ENCODE measurements around the gene ARAP1. TPM values are rescaled to one million over a fixed set of nuclear protein-coding genes. Genes with fewer than 3 reads are reported as not detected.
A peak's percentile ranks its signal among the peaks of the same experiment; 100 is the strongest.

ARAP1 gene
- total RNA-seq, 2 experiments from 2014 or later: 129 to 134 TPM

GRCh38 chr11:72753341-72754148 is 1.3 kb upstream of the ARAP1 start:
- no peak for ATAC-seq (ENCODE audit: low read depth)
- H3K9me3 Mint-ChIP-seq: no peaks in the 10 kb centered on the region
- no peak overlapping the region for H3K4me3 Mint-ChIP-seq
- peaks cover 2% of the 10 kb centered on the region for H3K36me3 Mint-ChIP-seq
- no peaks in the 10 kb centered on the region for H3K27me3 Mint-ChIP-seq
- peaks cover 25% of the 10 kb centered on the region for H3K4me1 Mint-ChIP-seq
- POLR2A ChIA-PET: interaction anchor here (1.0 to 1.1 kb wide), 2 partner anchors 28 to 31 kb away, joined by 3 to 5 read pairs; no protein-coding TSS in a partner anchor
- peak overlapping the region; percentile 12 for H3K27ac Mint-ChIP-seq
- no peak for DNase-seq

GRCh38 chr11:72751116-72752087 is 806 bp downstream of the ARAP1 start:
- Mint-ChIP-seq H3K36me3 (peaks cover 2% of the 10 kb centered on the region), H3K9me3 (no peaks in the 10 kb centered on the region), H3K4me3 (peak overlapping the region; percentile 99), H3K27me3 (no peaks in the 10 kb centered on the region), H3K27ac (peak overlapping the region; percentile 77), H3K4me1 (peaks cover 29% of the 10 kb centered on the region)
- no peak for ATAC-seq (ENCODE audit: low read depth)
- POLR2A ChIA-PET: interaction anchor here (0.8 to 1.2 kb wide), 5 partner anchors 12 to 64 kb away, joined by 3 to 4 read pairs (median 3); partner anchors contain the start of gene STARD10
- DNase-seq: no peak

- Mint-ChIP-seq H3K27ac (peak overlapping the region; percentile 65), H3K4me1 (peaks cover 29% of the 10 kb centered on the region), H3K4me3 (peak overlapping the region; percentile 99), H3K9me3 (no peaks in the 10 kb centered on the region), H3K27me3 (no peaks in the 10 kb centered on the region), H3K36me3 (peaks cover 2% of the 10 kb centered on the region)
- POLR2A ChIA-PET: interaction anchor here (0.8 to 1.2 kb wide), 5 partner anchors 11 to 65 kb away, joined by 3 to 4 read pairs (median 3); partner anchors contain the start of gene STARD10
- DNase-seq (no peak), ATAC-seq (ENCODE audit: low read depth) (no peak)
Observed at GRCh38 chr11:72750556-72751115, 1.6 kb downstream of the ARAP1 start.

- ATAC-seq (ENCODE audit: low read depth) (no peak), DNase-seq (no peak)
- H3K27ac Mint-ChIP-seq: no peak overlapping the region
- POLR2A ChIA-PET: interaction anchor here (1.2 kb wide), 1 partner anchor 10 kb away, joined by 3 read pairs; no protein-coding TSS in a partner anchor
- H3K9me3 Mint-ChIP-seq: no peaks in the 10 kb centered on the region
- H3K4me3 Mint-ChIP-seq: no peak overlapping the region
- H3K27me3 Mint-ChIP-seq: no peaks in the 10 kb centered on the region
- H3K36me3 Mint-ChIP-seq: peaks cover 2% of the 10 kb centered on the region
- H3K4me1 Mint-ChIP-seq: peaks cover 29% of the 10 kb centered on the region
Observed at GRCh38 chr11:72750086-72750485, 2.1 kb downstream of the ARAP1 start.

GRCh38 chr11:72747289-72747855 is 4.8 kb downstream of the ARAP1 start:
- POLR2A ChIA-PET: interaction anchor here (1.5 kb wide), 1 partner anchor 8 kb away, joined by 3 read pairs; no protein-coding TSS in a partner anchor
- H3K4me3 Mint-ChIP-seq: no peak overlapping the region
- peaks cover 2% of the 10 kb centered on the region for H3K36me3 Mint-ChIP-seq
- no peaks in the 10 kb centered on the region for H3K9me3 Mint-ChIP-seq
- DNase-seq: no peak
- H3K27ac Mint-ChIP-seq: peak overlapping the region; percentile 33
- ATAC-seq (ENCODE audit: low read depth): no peak
- H3K4me1 Mint-ChIP-seq: peaks cover 30% of the 10 kb centered on the region
- H3K27me3 Mint-ChIP-seq: no peaks in the 10 kb centered on the region

- peaks cover 34% of the 10 kb centered on the region for H3K4me1 Mint-ChIP-seq
- POLR2A ChIA-PET: interaction anchor here (0.6 to 1.5 kb wide), 4 partner anchors 9 to 67 kb away, joined by 3 to 4 read pairs (median 3); no protein-coding TSS in a partner anchor
- no peaks in the 10 kb centered on the region for H3K27me3 Mint-ChIP-seq
- ATAC-seq (ENCODE audit: low read depth): no peak
- no peak overlapping the region for H3K27ac Mint-ChIP-seq
- no peak for DNase-seq
- no peak overlapping the region for H3K4me3 Mint-ChIP-seq
- no peaks in the 10 kb centered on the region for H3K9me3 Mint-ChIP-seq
- peaks cover 2% of the 10 kb centered on the region for H3K36me3 Mint-ChIP-seq
Observed at GRCh38 chr11:72746821-72747220, 5.4 kb downstream of the ARAP1 start.

- no peak overlapping the region for H3K27ac Mint-ChIP-seq
- H3K9me3 Mint-ChIP-seq: no peaks in the 10 kb centered on the region
- no peak overlapping the region for H3K4me3 Mint-ChIP-seq
- H3K36me3 Mint-ChIP-seq: peaks cover 2% of the 10 kb centered on the region
- POLR2A ChIA-PET: interaction anchor here (0.6 to 1.5 kb wide), 4 partner anchors 10 to 67 kb away, joined by 3 to 4 read pairs (median 3); no protein-coding TSS in a partner anchor
- H3K27me3 Mint-ChIP-seq: no peaks in the 10 kb centered on the region
- ATAC-seq (ENCODE audit: low read depth): no peak
- H3K4me1 Mint-ChIP-seq: peaks cover 36% of the 10 kb centered on the region
- DNase-seq: no peak
Observed at GRCh38 chr11:72745925-72746550, 6.2 kb downstream of the ARAP1 start.

GRCh38 chr11:72745511-72745910 is 6.7 kb downstream of the ARAP1 start:
- DNase-seq (no peak), ATAC-seq (ENCODE audit: low read depth) (no peak)
- Mint-ChIP-seq H3K4me1 (peaks cover 37% of the 10 kb centered on the region), H3K27me3 (no peaks in the 10 kb centered on the region), H3K4me3 (no peak overlapping the region), H3K27ac (no peak overlapping the region), H3K36me3 (peaks cover 2% of the 10 kb centered on the region), H3K9me3 (no peaks in the 10 kb centered on the region)
- POLR2A ChIA-PET: no interaction called here

- H3K27me3 Mint-ChIP-seq: no peaks in the 10 kb centered on the region
- H3K4me3 Mint-ChIP-seq: no peak overlapping the region
- POLR2A ChIA-PET: no interaction called here
- no peak for DNase-seq
- H3K36me3 Mint-ChIP-seq: no peaks in the 10 kb centered on the region
- no peak for ATAC-seq (ENCODE audit: low read depth)
- no peaks in the 10 kb centered on the region for H3K9me3 Mint-ChIP-seq
- peaks cover 43% of the 10 kb centered on the region for H3K4me1 Mint-ChIP-seq
- peak overlapping the region; percentile 64 for H3K27ac Mint-ChIP-seq
Observed at GRCh38 chr11:72744474-72744873, 7.7 kb downstream of the ARAP1 start.

GRCh38 chr11:72743321-72744221 is 8.6 kb downstream of the ARAP1 start:
- Mint-ChIP-seq H3K4me1 (peaks cover 46% of the 10 kb centered on the region), H3K27ac (peak overlapping the region; percentile 64), H3K27me3 (no peaks in the 10 kb centered on the region), H3K4me3 (no peak overlapping the region), H3K9me3 (no peaks in the 10 kb centered on the region), H3K36me3 (no peaks in the 10 kb centered on the region)
- POLR2A ChIA-PET: no interaction called here
- DNase-seq (no peak), ATAC-seq (ENCODE audit: low read depth) (peak; percentile 16)

- DNase-seq (no peak), ATAC-seq (ENCODE audit: low read depth) (no peak)
- Mint-ChIP-seq H3K4me3 (no peak overlapping the region), H3K36me3 (no peaks in the 10 kb centered on the region), H3K4me1 (peaks cover 52% of the 10 kb centered on the region), H3K27ac (peak overlapping the region; percentile 46), H3K9me3 (no peaks in the 10 kb centered on the region), H3K27me3 (no peaks in the 10 kb centered on the region)
- POLR2A ChIA-PET: no interaction called here
Observed at GRCh38 chr11:72742513-72743320, 9.5 kb downstream of the ARAP1 start.

All from activated naive CD8-positive, alpha-beta T cell treated with anti-CD3 and anti-CD28 coated beads, Interleukin-2, amount 10 ng/mL, durations not matched to agents 7 days and 5 days (primary cell).